Esophagus (tissue), 2 donors: ENCODE data around the gene H3-3A. TPM values are rescaled to one million over a fixed set of nuclear protein-coding genes. Genes with fewer than 3 reads are reported as not detected.

Experiments used
- H3K27ac ChIP-seq, 2 donors: one replicate each; pipeline ENCODE4 v1.5.1; 2013; ENCODE audit warnings: low read depth in 2 of 2, mild to moderate bottlenecking in 2 of 2, inconsistent platforms in 1 of 2, low read length in 1 of 2, moderate library complexity in 1 of 2
- H3K27me3 ChIP-seq, 2 donors: one replicate each; pipeline ENCODE4 v1.6.1; 2013; ENCODE audit warnings: low read length in 2 of 2, control low read depth in 1 of 2, mild to moderate bottlenecking in 1 of 2; ENCODE audit not compliant: insufficient read depth in 2 of 2, control insufficient read depth in 1 of 2
- H3K36me3 ChIP-seq, 2 donors: one replicate each; pipeline ENCODE4 v1.6.1; 2013; ENCODE audit warnings: low read length in 1 of 2; ENCODE audit not compliant: control insufficient read depth in 2 of 2, insufficient read depth in 2 of 2
- H3K4me1 ChIP-seq, 2 donors: one replicate each; pipeline ENCODE4 v1.6.1; 2013; ENCODE audit warnings: low read length in 1 of 2; ENCODE audit not compliant: control insufficient read depth in 2 of 2, insufficient read depth in 2 of 2
- H3K4me3 ChIP-seq, 2 donors: one replicate each; pipeline ENCODE4 v1.5.1; 2013; ENCODE audit warnings: low read length in 2 of 2, mild to moderate bottlenecking in 2 of 2, low read depth in 1 of 2, moderate library complexity in 1 of 2
- H3K9me3 ChIP-seq, 2 donors: one replicate each; pipeline ENCODE4 v1.6.1; 2013; ENCODE audit warnings: mild to moderate bottlenecking in 2 of 2, low read depth in 1 of 2, low read length in 1 of 2, moderate library complexity in 1 of 2; ENCODE audit not compliant: control insufficient read depth in 2 of 2, insufficient read depth in 1 of 2
- WGBS, 2 donors: extraction: QIAGEN DNeasy Blood & Tissue Kit; methylation state at CpG; one replicate each; pipeline ENCODE4 v1.1.7; 2013; 5-methylcytosine and 5-hydroxymethylcytosine counted together
- polyA plus RNA-seq, 2 donors: library from polyadenylated mRNA; stranded (reverse); fragments of 200-250 nt; gene quantifications; one replicate each; pipeline ENCODE4 v1.2.3, GENCODE V29; 2013
- donor health status: healthy with polysubstance abuse.
- donor health status: Bipolar disorder and iron deficiency.

H3-3A gene
- 1,000 to 10,000 TPM in 1 of 2 donors, 100 to 1,000 TPM in 1; 679 to 1,046 TPM for polyA plus RNA-seq

DNA sequence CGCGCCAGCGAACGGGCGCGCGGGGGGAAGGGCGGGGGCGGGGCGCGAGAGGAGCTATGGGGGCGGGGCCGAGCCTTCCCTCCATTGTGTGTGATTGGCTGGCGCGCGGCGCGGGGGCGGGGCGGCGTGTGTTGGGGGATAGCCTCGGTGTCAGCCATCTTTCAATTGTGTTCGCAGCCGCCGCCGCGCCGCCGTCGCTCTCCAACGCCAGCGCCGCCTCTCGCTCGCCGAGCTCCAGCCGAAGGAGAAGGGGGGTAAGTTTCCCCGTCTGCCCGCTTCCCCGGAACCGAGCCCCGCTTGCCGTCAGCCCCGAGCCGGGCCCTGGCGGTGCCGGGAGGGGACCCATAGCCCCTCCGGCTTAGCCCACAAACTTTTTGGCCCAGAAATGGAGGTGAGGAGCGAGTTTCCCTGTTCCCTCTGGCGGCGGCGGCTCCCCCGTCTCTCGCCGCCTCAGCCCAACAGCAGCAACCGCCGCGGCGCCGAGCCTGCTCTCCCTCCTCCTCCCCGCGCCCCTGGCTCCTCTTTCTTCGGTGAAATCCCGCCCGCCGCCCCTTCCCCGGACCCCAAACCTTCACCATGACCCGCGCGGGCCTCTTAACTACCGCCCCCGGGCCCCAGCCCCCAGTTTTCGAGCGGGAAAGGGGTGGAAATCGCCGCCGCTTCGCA is at the start of gene H3-3A:
TSS of gene H3-3A (plus strand) at position 159 of the 666 bp plus-strand sequence. CDS start 1,636 bp downstream, outside the sequence.
- peaks cover 0 to 3% of the 10 kb centered on the region in 2 donors for H3K36me3 ChIP-seq
- H3K9me3 ChIP-seq, result no peaks in the 10 kb centered on the region
- peaks cover 0 to 2% of the 10 kb centered on the region in 2 donors for H3K4me1 ChIP-seq
- H3K27ac ChIP-seq, result peak within 1 kb of the TSS; percentile 99 to 100
- no peaks in the 10 kb centered on the region for H3K27me3 ChIP-seq
- H3K4me3 ChIP-seq, result peak within 1 kb of the TSS; percentile 94 to 99
- WGBS, 2 donors, result 0 to 1% methylated on average over 40 to 78 of the region's 78 CpGs

- Histone ChIP-seq H3K36me3 (no peaks in the 10 kb centered on the region), H3K27ac (no peak overlapping the region), H3K4me1 (no peaks in the 10 kb centered on the region), H3K9me3 (no peaks in the 10 kb centered on the region), H3K4me3 (no peak overlapping the region), H3K27me3 (no peaks in the 10 kb centered on the region)
- WGBS, 2 donors, result 44 to 47% methylated on average over 6 of the region's 6 CpGs
Observed at GRCh38 chr1:226017070-226017469, 45.4 kb upstream of the H3-3A start.

DNA sequence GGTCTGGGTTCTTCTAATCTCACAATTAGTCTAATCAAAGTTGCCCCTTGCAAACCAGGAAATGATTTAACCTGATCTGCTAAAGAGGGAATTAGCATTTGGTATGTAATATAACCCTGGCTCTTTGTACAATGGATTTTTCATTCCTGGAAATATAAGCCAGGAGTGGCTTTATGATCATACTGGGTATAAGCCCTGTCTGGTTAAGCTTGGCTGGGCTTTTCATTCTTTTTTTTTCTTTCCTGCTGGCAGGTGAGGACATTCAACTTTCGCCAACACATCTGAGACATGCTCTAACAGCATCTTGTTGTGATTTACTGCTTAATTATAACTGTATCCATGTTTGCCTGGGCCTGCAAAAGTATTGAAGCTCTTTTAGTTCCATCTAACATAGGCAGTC is 42.9 kb upstream of the H3-3A start:
- no peak overlapping the region for H3K4me3 ChIP-seq
- H3K9me3 ChIP-seq, result no peaks in the 10 kb centered on the region
- H3K27me3 ChIP-seq, result no peaks in the 10 kb centered on the region
- 47 to 70% methylated on average over 1 of the region's 1 CpG for WGBS, 2 donors
- no peaks in the 10 kb centered on the region for H3K4me1 ChIP-seq
- H3K36me3 ChIP-seq, result no peaks in the 10 kb centered on the region
- peak overlapping the region in 1 of 2 donors; percentile 4 for H3K27ac ChIP-seq

GRCh38 chr1:226021401-226021800 is 41.1 kb upstream of the H3-3A start:
- H3K36me3 ChIP-seq, result no peaks in the 10 kb centered on the region
- no peaks in the 10 kb centered on the region for H3K27me3 ChIP-seq
- no peak overlapping the region for H3K27ac ChIP-seq
- no peaks in the 10 kb centered on the region for H3K9me3 ChIP-seq
- WGBS, 2 donors, result 34 to 63% methylated on average over 3 of the region's 3 CpGs
- no peaks in the 10 kb centered on the region for H3K4me1 ChIP-seq
- H3K4me3 ChIP-seq, result no peak overlapping the region

GRCh38 chr1:226021801-226022200 is 40.7 kb upstream of the H3-3A start:
- WGBS, 2 donors, result 45 to 47% methylated on average over 2 of the region's 2 CpGs
- no peaks in the 10 kb centered on the region for H3K36me3 ChIP-seq
- no peaks in the 10 kb centered on the region for H3K27me3 ChIP-seq
- no peaks in the 10 kb centered on the region for H3K4me1 ChIP-seq
- H3K9me3 ChIP-seq, result no peaks in the 10 kb centered on the region
- no peak overlapping the region for H3K4me3 ChIP-seq
- no peak overlapping the region for H3K27ac ChIP-seq

DNA sequence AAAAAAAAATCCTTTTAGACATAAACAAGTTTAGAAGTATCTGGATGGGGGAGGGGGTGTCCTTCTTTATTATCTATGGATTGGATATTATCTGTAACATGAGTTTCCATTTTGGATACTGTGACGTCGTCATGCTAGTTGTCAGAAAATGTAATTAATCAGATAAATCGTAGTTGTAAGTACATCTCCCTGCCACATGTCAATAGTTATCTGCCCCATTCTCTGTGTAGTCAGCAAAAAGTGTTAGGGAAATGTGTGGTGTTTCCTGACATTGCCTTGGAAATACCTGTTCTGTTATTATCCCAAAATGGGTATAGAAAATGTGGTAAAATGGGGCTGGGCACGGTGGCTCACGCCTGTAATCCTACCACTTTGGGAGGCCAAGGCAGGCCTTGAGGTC is 38.8 kb upstream of the H3-3A start:
- H3K4me3 ChIP-seq, result no peak overlapping the region

GRCh38 chr1:226026833-226027232 is 35.7 kb upstream of the H3-3A start:
- no peak overlapping the region for H3K4me3 ChIP-seq
- H3K36me3 ChIP-seq, result no peaks in the 10 kb centered on the region
- no peaks in the 10 kb centered on the region for H3K27me3 ChIP-seq
- H3K4me1 ChIP-seq, result peaks cover 0 to 5% of the 10 kb centered on the region in 2 donors
- 37 to 50% methylated on average over 2 of the region's 2 CpGs for WGBS, 2 donors
- peak overlapping the region in 1 of 2 donors; percentile 78 for H3K27ac ChIP-seq
- H3K9me3 ChIP-seq, result no peaks in the 10 kb centered on the region

More for the DNA sequence above, 38.8 kb upstream of the H3-3A start:
- Histone ChIP-seq H3K9me3 (no peaks in the 10 kb centered on the region), H3K4me1 (peaks cover 0 to 5% of the 10 kb centered on the region in 2 donors), H3K27ac (no peak overlapping the region), H3K36me3 (no peaks in the 10 kb centered on the region), H3K27me3 (no peaks in the 10 kb centered on the region)
- 87 to 91% methylated on average over 5 of the region's 5 CpGs for WGBS, 2 donors

GRCh38 chr1:226027538-226028217 is 34.8 kb upstream of the H3-3A start:
- Histone ChIP-seq H3K4me3 (no peak overlapping the region), H3K9me3 (no peaks in the 10 kb centered on the region), H3K36me3 (no peaks in the 10 kb centered on the region), H3K4me1 (peaks cover 0 to 5% of the 10 kb centered on the region in 2 donors), H3K27ac (peak overlapping the region; percentile 78 to 90), H3K27me3 (no peaks in the 10 kb centered on the region)
- WGBS, 2 donors, result 66 to 73% methylated on average over 5 of the region's 5 CpGs

- peak overlapping the region in 1 of 2 donors; percentile 90 for H3K27ac ChIP-seq
Observed at GRCh38 chr1:226029093-226029496, 33.4 kb upstream of the H3-3A start.

More at GRCh38 chr1:226029093-226029496, 33.4 kb upstream of the H3-3A start:
- peaks cover 0 to 5% of the 10 kb centered on the region in 2 donors for H3K4me1 ChIP-seq
- no peaks in the 10 kb centered on the region for H3K27me3 ChIP-seq
- H3K9me3 ChIP-seq, result no peaks in the 10 kb centered on the region
- no peaks in the 10 kb centered on the region for H3K36me3 ChIP-seq
- H3K4me3 ChIP-seq, result no peak overlapping the region
- WGBS, 2 donors, result 60 to 89% methylated on average over 7 of the region's 7 CpGs
